ENCODE data around the gene ATP1A4.

DNA sequence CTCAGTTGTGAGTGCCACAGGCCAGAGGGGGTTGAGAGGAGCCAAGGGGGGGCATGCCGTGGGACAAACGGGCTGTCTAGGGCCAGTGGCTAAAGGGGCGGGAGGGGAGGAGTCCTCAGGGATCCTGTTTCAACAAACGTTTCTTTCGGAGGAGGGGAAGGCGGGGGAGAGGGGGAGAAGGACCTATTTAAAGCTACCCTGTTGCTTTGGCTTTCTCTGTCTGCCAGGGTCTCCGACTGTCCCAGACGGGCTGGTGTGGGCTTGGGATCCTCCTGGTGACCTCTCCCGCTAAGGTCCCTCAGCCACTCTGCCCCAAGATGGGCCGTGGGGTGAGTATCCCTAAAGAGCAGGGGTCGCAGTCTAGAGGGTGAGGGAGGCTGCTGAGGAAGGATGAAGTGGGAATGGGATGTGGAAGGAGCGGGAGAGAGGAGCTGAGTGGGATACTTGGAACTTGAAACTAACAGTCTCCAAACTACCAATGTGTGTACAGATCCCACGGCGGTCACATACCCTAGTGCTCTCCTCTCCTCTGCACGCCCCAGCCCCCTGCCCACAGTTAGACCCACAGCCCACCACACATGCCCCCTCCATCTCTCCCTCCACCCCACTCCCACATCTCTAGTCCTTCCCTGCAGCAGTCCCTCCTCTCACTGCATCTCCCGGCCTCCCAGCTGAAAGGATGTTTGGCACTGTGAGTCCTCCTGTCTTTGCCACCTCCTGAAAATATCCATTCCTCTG lies 35.7 kb upstream of the ATP1A4 start, which contains the start of gene ATP1A2:
- no peak for TF ChIP-seq CTCF (IDR thresholded peaks at IDR 0.05)
- no peak for TF ChIP-seq POLR2A (IDR thresholded peaks at IDR 0.05)

Measured in prostate gland (tissue), 2 donors.